Upper lobe of left lung (tissue), 4 donors: Measurements from ENCODE around the gene S100A10.

Experiments used
- EP300 ChIP-seq, 4 donors: sonication (generic); formaldehyde crosslinking; IDR thresholded peaks; one replicate each; pipeline ENCODE4 v1.5.1; 2017; ENCODE audit warnings: antibody characterized with exemption in 4 of 4, control low read depth in 2 of 4
- POLR2A ChIP-seq, 4 donors: fragments of 450-650 bp; IDR thresholded peaks; one replicate each; pipeline ENCODE4 v1.5.1; 2016 to 2017; ENCODE audit warnings: antibody characterized with exemption in 4 of 4, mild to moderate bottlenecking in 2 of 4
- TF ChIP-seq, protein P1 (sequence below), 6 experiments: fragments of 450-650 bp in 4 of 6; fragments of 200-600 bp in 2 of 6; sonication (generic) in 2 of 6; IDR thresholded peaks; one replicate each; pipeline ENCODE4 v1.5.1; 2016 to 2019; ENCODE audit warnings: antibody characterized with exemption in 6 of 6

DNA sequence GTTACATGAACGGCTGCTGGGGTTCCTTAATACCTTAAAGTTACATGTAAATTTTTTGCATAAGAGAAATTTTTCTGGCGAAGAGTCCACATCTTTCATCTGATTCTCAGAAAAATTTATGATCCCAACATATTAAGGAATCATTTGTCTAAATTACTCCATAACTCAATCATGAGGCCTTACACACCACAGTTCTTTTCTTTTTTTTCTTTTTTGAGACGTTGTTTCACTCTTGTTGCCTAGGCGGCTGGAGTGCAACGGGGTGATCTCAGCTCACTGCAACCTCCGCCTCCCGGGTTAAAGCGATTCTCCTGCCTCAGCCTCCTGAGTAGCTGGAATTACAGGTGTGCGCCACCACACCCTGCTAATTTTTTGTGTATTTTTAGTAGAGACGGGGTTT is 45.2 kb upstream of the S100A10 start:
- TF ChIP-seq, protein P1, sequence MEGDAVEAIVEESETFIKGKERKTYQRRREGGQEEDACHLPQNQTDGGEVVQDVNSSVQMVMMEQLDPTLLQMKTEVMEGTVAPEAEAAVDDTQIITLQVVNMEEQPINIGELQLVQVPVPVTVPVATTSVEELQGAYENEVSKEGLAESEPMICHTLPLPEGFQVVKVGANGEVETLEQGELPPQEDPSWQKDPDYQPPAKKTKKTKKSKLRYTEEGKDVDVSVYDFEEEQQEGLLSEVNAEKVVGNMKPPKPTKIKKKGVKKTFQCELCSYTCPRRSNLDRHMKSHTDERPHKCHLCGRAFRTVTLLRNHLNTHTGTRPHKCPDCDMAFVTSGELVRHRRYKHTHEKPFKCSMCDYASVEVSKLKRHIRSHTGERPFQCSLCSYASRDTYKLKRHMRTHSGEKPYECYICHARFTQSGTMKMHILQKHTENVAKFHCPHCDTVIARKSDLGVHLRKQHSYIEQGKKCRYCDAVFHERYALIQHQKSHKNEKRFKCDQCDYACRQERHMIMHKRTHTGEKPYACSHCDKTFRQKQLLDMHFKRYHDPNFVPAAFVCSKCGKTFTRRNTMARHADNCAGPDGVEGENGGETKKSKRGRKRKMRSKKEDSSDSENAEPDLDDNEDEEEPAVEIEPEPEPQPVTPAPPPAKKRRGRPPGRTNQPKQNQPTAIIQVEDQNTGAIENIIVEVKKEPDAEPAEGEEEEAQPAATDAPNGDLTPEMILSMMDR (IDR thresholded peaks at IDR 0.05), result no peak
- TF ChIP-seq POLR2A (IDR thresholded peaks at IDR 0.05) (no peak), EP300 (IDR thresholded peaks at IDR 0.05) (no peak)
